H1 (cell line): ENCODE data around the gene ALK. TPM values are rescaled to one million over a fixed set of nuclear protein-coding genes. Genes with fewer than 3 reads are reported as not detected.

Experiments used
- CTCF ChIA-PET: fragments of 300-600 bp; sonication (Branson Sonifier 250); formaldehyde crosslinking; loops from one replicate; lab custom pipeline; 2021; ENCODE audit not compliant: partially characterized antibody; lab: Charles Lee
- POLR2A ChIA-PET: fragments of 300-600 bp; sonication (Branson Sonifier 250); formaldehyde crosslinking; loops from one replicate; lab custom pipeline; 2021; ENCODE audit warnings: inconsistent platforms; ENCODE audit not compliant: partially characterized antibody; lab: Charles Lee
- DNase-seq, 2 experiments: peaks; one replicate each; pipeline versions ENCODE4 v3.0.0 to v3.0.0-alpha.2; 2010 to 2022; ENCODE audit warnings: low spot score in 2 of 2, low read depth in 1 of 2, mixed read lengths in 1 of 2
- FAIRE-seq: peaks from 2 replicates; lab custom pipeline; 2011; peaks lifted over from hg19 to GRCh38; lab: Jason Lieb, UNC
- H2AFZ ChIP-seq: 2 replicates; pipeline ENCODE4 v1.8.1; 2012; ENCODE audit warnings: low read length, inconsistent platforms
- H2AK5ac ChIP-seq: 2 replicates; pipeline ENCODE4 v1.6.1; 2013; ENCODE audit warnings: low read depth, low read length
- H2BK120ac ChIP-seq: replicated peaks from 2 replicates; pipeline ENCODE3; 2013; ENCODE audit warnings: low read depth, low read length, inconsistent platforms
- H2BK12ac ChIP-seq: 2 replicates; pipeline ENCODE4 v1.6.1; 2013; ENCODE audit warnings: low read depth, low read length
- H2BK15ac ChIP-seq: 2 replicates; pipeline ENCODE4 v1.6.1; 2013; ENCODE audit warnings: low read length
- H2BK20ac ChIP-seq: 2 replicates; pipeline ENCODE4 v1.6.1; 2013; ENCODE audit warnings: low read length
- H2BK5ac ChIP-seq: 2 replicates; pipeline ENCODE4 v1.6.1; 2013; ENCODE audit warnings: low read depth, low read length
- H3K14ac ChIP-seq: 2 replicates; pipeline ENCODE4 v1.6.1; 2013; ENCODE audit warnings: inconsistent platforms; ENCODE audit not compliant: insufficient read length
- H3K18ac ChIP-seq: 2 replicates; pipeline ENCODE4 v1.6.1; 2013; ENCODE audit warnings: low read length; ENCODE audit errors: extremely low read depth
- H3K23ac ChIP-seq: 2 replicates; pipeline ENCODE4 v1.6.1; 2013; ENCODE audit warnings: inconsistent platforms; ENCODE audit not compliant: insufficient read length
- H3K23me2 ChIP-seq: 2 replicates; pipeline ENCODE4 v1.6.1; 2013; ENCODE audit warnings: low read depth, low read length
- H3K27ac ChIP-seq: 2 replicates; pipeline ENCODE4 v1.6.1; 2011; ENCODE audit warnings: low read depth, low read length, inconsistent platforms
- H3K27me3 ChIP-seq, 4 experiments: replicated peaks in 1 of 4; 1 replicate in 1 of 4; 2 replicates in 3 of 4; pipeline versions ENCODE4 v1.6.1 to v1.8.1; 2011 to 2013; ENCODE audit warnings: low read length in 3 of 4, mild to moderate bottlenecking in 3 of 4, inconsistent platforms in 2 of 4, mixed read lengths in 2 of 4, moderate library complexity in 1 of 4; ENCODE audit not compliant: control insufficient read depth in 3 of 4, insufficient read depth in 3 of 4; ENCODE audit errors: extremely low read depth in 1 of 4
- H3K36me3 ChIP-seq, 4 experiments: 2 replicates each; pipeline versions ENCODE4 v1.6.1 to v1.8.1; 2011 to 2013; ENCODE audit warnings: mild to moderate bottlenecking in 4 of 4, low read length in 3 of 4, moderate library complexity in 2 of 4, control low read depth in 1 of 4, inconsistent platforms in 1 of 4; ENCODE audit not compliant: insufficient read depth in 4 of 4, control insufficient read depth in 2 of 4
- H3K4ac ChIP-seq: replicated peaks from 2 replicates; pipeline ENCODE3; 2013; ENCODE audit warnings: low read length, low read depth, mixed read lengths, inconsistent platforms; ENCODE audit not compliant: insufficient read length
- H3K4me1 ChIP-seq, 4 experiments: replicated peaks in 1 of 4; 1 replicate in 1 of 4; 2 replicates in 3 of 4; pipeline versions ENCODE4 v1.6.1 to v1.8.1; 2011 to 2013; ENCODE audit warnings: low read length in 3 of 4, inconsistent platforms in 2 of 4, mixed read lengths in 1 of 4; ENCODE audit not compliant: insufficient read depth in 4 of 4, control insufficient read depth in 3 of 4
- H3K4me2 ChIP-seq, 2 experiments: 2 replicates each; pipeline versions ENCODE4 v1.6.1 to v1.8.1; 2011 to 2013; ENCODE audit warnings: low read depth in 2 of 2, low read length in 2 of 2, control low read depth in 1 of 2, inconsistent platforms in 1 of 2, mild to moderate bottlenecking in 1 of 2; ENCODE audit not compliant: insufficient read depth in 1 of 2
- H3K4me3 ChIP-seq, 4 experiments: fragments of 200-600, 300-600 bp in 1 of 4; sonication (generic), shearing (Covaris generic), sonication (Bioruptor Twin) in 1 of 4; 2 replicates each; pipeline versions ENCODE4 v1.5.1 to v1.8.1; 2011 to 2016; ENCODE audit warnings: low read length in 4 of 4, low read depth in 3 of 4, control low read depth in 2 of 4, inconsistent platforms in 2 of 4, mild to moderate bottlenecking in 2 of 4, mixed read lengths in 1 of 4, moderate library complexity in 1 of 4; ENCODE audit not compliant: insufficient read depth in 2 of 4; ENCODE audit errors: extremely low read depth in 1 of 4
- H3K56ac ChIP-seq: replicated peaks from 2 replicates; pipeline ENCODE3; 2013; ENCODE audit warnings: low read depth, mild to moderate bottlenecking, mixed read lengths, low read length, inconsistent platforms; ENCODE audit not compliant: insufficient read length
- H3K79me1 ChIP-seq: 2 replicates; pipeline ENCODE4 v1.6.1; 2013; ENCODE audit warnings: low read depth, low read length, control low read depth
- H3K79me2 ChIP-seq, 2 experiments: 2 replicates each; pipeline versions ENCODE4 v1.6.1 to v1.8.1; 2012 to 2013; ENCODE audit warnings: low read length in 2 of 2, mild to moderate bottlenecking in 2 of 2, inconsistent platforms in 1 of 2; ENCODE audit not compliant: insufficient read depth in 2 of 2, control insufficient read depth in 1 of 2
- H3K9ac ChIP-seq, 4 experiments: replicated peaks in 1 of 4; 1 replicate in 1 of 4; 2 replicates in 3 of 4; pipeline versions ENCODE4 v1.6.1 to v1.8.1; 2011 to 2013; ENCODE audit warnings: low read depth in 3 of 4, low read length in 3 of 4, control low read depth in 2 of 4, mild to moderate bottlenecking in 2 of 4, moderate library complexity in 2 of 4, inconsistent platforms in 1 of 4; ENCODE audit errors: extremely low read depth in 1 of 4
- H3K9me3 ChIP-seq, 2 experiments: 2 replicates each; pipeline versions ENCODE4 v1.6.1 to v1.8.1; 2012 to 2013; ENCODE audit warnings: mild to moderate bottlenecking in 2 of 2, moderate library complexity in 2 of 2, control low read depth in 1 of 2, inconsistent platforms in 1 of 2, low read depth in 1 of 2, low read length in 1 of 2, mixed read lengths in 1 of 2; ENCODE audit not compliant: insufficient read depth in 2 of 2
- H4K20me1 ChIP-seq, 2 experiments: replicated peaks in 1 of 2; 2 replicates each; pipeline versions ENCODE3 to v1.8.1; 2011 to 2013; ENCODE audit warnings: inconsistent platforms in 2 of 2, low read length in 2 of 2, mild to moderate bottlenecking in 1 of 2; ENCODE audit not compliant: insufficient read depth in 2 of 2, control insufficient read depth in 1 of 2
- H4K5ac ChIP-seq: 2 replicates; pipeline ENCODE4 v1.6.1; 2013; ENCODE audit warnings: low read length, low read depth, mixed read lengths, inconsistent platforms; ENCODE audit not compliant: insufficient read length
- H4K8ac ChIP-seq: 2 replicates; pipeline ENCODE4 v1.8.0; 2013; ENCODE audit warnings: mild to moderate bottlenecking, moderate library complexity, low read length, inconsistent platforms; ENCODE audit not compliant: insufficient read depth; ENCODE audit errors: extremely low read depth
- H4K91ac ChIP-seq: replicated peaks from 2 replicates; pipeline ENCODE3; 2013; ENCODE audit warnings: low read length, mixed read lengths, inconsistent platforms; ENCODE audit not compliant: insufficient read length
- ATF3 ChIP-seq: IDR thresholded peaks from 2 replicates; pipeline ENCODE4 v1.6.1; 2011; ENCODE audit warnings: low read depth, mild to moderate bottlenecking, low read length; ENCODE audit not compliant: insufficient read depth
- BCL11A ChIP-seq, 2 experiments: IDR thresholded peaks; one replicate each; pipeline ENCODE4 v1.6.1; 2011; ENCODE audit warnings: low read depth in 2 of 2, low read length in 2 of 2, mild to moderate bottlenecking in 2 of 2
- EZH2 ChIP-seq: fragments of 200-600 bp; sonication (generic); IDR thresholded peaks from 2 replicates; pipeline ENCODE4 v1.7.1; 2012; ENCODE audit warnings: low read depth, mild to moderate bottlenecking, moderate library complexity, low read length, inconsistent platforms; ENCODE audit not compliant: severe bottlenecking
- MAX ChIP-seq: IDR thresholded peaks from 2 replicates; pipeline ENCODE4 v1.6.1; 2012; ENCODE audit warnings: inconsistent platforms
- NANOG ChIP-seq: IDR thresholded peaks from 2 replicates; pipeline ENCODE4 v1.6.1; 2011; ENCODE audit warnings: low read length, low read depth, mild to moderate bottlenecking, inconsistent platforms; ENCODE audit not compliant: insufficient read depth, poor library complexity, severe bottlenecking
- NRF1 ChIP-seq: IDR thresholded peaks from 2 replicates; pipeline ENCODE4 v1.6.1; 2011; ENCODE audit warnings: mild to moderate bottlenecking, low read depth, low read length, improper control_type of control experiment
- RAD21 ChIP-seq, 2 experiments: IDR thresholded peaks in 1 of 2; conservative IDR thresholded peaks in 1 of 2; 2 replicates each; pipeline ENCODE4 v1.6.1; 2011; ENCODE audit warnings: low read depth in 2 of 2, low read length in 2 of 2, improper control_type of control experiment in 1 of 2, inconsistent platforms in 1 of 2, mild to moderate bottlenecking in 1 of 2, moderate library complexity in 1 of 2
- SIRT6 ChIP-seq: IDR thresholded peaks from one replicate; pipeline ENCODE4 v1.7.1; 2012; ENCODE audit warnings: low read length, inconsistent platforms
- SP4 ChIP-seq: IDR thresholded peaks from 2 replicates; pipeline ENCODE4 v1.6.1; 2012; ENCODE audit warnings: low read length, inconsistent platforms
- SUZ12 ChIP-seq: fragments of 200-600 bp; sonication (generic); IDR thresholded peaks from 2 replicates; pipeline ENCODE4 v1.6.1; 2012; ENCODE audit warnings: mild to moderate bottlenecking, inconsistent platforms, low read length, moderate library complexity, mixed read lengths
- WGBS, 2 experiments: shearing (Covaris generic) in 1 of 2; methylation state at CpG; one replicate each; pipeline versions ENCODE4 v1.1.6 to v1.1.7; 2013 to 2015; ENCODE audit warnings: low lambda C conversion rate in 2 of 2, mixed read lengths in 2 of 2, inconsistent platforms in 1 of 2, low coverage in 1 of 2, missing lambda C conversion rate in 1 of 2; ENCODE audit not compliant: insufficient replicate concordance in 2 of 2, insufficient coverage in 1 of 2, insufficient read length in 1 of 2; ENCODE audit errors: extremely low coverage in 1 of 2, missing lambda C conversion rate in 1 of 2; 5-methylcytosine and 5-hydroxymethylcytosine counted together
- polyA plus RNA-seq, 7 experiments: library from polyadenylated mRNA; depleted of rRNA in 3 of 7; stranded (reverse) in 5 of 7; unstranded in 2 of 7; fragments of >200 nt in 5 of 7; fragments of 200-250 nt in 2 of 7; gene quantifications; 1 replicate in 5 of 7; 2 replicates in 1 of 7; 4 replicates in 1 of 7; pipeline versions ENCODE4 v1.2.1 to v1.2.3, GENCODE V29; 2011 to 2013; ENCODE audit warnings: missing spikeins in 2 of 7, mixed read lengths in 2 of 7
- total RNA-seq: library from RNA; stranded (reverse); fragmentation: NEBNext Ultra II Directional; extraction: Animal tissue kit (Norgen Biotek cat#: 25700); gene quantifications from 2 replicates; pipeline ENCODE4 v1.2.1, GENCODE V29; 2021

The ALK gene
- total and polyA plus RNA-seq, 2 of the 8 experiments (the other 6 are each of a cell fraction or from before 2014, with no cell fraction given) = 0.02 to 0.09 TPM

DNA sequence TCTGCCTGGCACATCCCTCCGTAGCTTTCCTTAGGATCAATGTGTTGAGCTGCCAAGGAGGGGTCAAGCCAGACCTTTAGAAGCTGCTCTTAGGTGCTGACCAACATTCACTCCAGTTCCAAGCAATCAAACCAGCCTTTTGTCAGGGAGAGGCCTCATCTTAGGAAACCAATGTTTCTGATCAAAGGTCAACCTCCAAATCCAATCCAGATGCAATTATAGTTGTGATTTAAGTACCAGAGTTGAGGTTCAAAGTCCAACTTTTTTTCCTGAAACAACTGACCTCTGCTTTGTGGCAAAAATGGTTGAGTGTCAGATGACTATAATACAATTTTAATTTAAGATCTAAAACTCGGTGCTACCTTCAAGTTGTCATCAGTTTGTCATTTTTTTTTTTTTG, 303.4 kb downstream of the ALK start:
- H3K9me3 ChIP-seq = peaks cover 0 to 3% of the 10 kb centered on the region in 2 experiments; a peak in 1 of 4 replicates
- no peak overlapping the region for H3K4me3 ChIP-seq
- no peak overlapping the region for H3K14ac ChIP-seq
- H3K18ac ChIP-seq = no peak overlapping the region
- H4K20me1 ChIP-seq = no peaks in the 10 kb centered on the region
- H2AK5ac ChIP-seq = no peak overlapping the region
- no peak overlapping the region for H2BK15ac ChIP-seq
- no peaks in the 10 kb centered on the region for H3K79me2 ChIP-seq
- ChIA-PET CTCF (no interaction called here), POLR2A (no interaction called here)
- H3K4me1 ChIP-seq = no peaks in the 10 kb centered on the region; a peak in 1 of 7 replicates
- no peak overlapping the region for H3K27ac ChIP-seq
- H2BK12ac ChIP-seq = no peak overlapping the region
- WGBS, 2 experiments = 95% methylated on average over 2 of the region's 2 CpGs; no CpG with 5 or more reads in 1 of the 2 experiments
- TF ChIP-seq RAD21 (IDR thresholded peaks at IDR 0.05 in 1 of 2, conservative IDR thresholded peaks at IDR 0.05 in 1 of 2; ENCODE audit: low read depth in 2 of 2, low read length in 2 of 2) (no peak), NRF1 (no peak), EZH2 (no peak), SIRT6 (no peak), NANOG (no peak), MAX (no peak), SP4 (no peak), ATF3 (no peak), BCL11A (IDR thresholded peaks at IDR 0.05; ENCODE audit: low read depth in 2 of 2, low read length in 2 of 2) (no peak), SUZ12 (no peak)
- H3K79me1 ChIP-seq = no peaks in the 10 kb centered on the region
- no peak overlapping the region for H4K8ac ChIP-seq
- FAIRE-seq (no peak), DNase-seq (no peak)
- H2AFZ ChIP-seq = no peak overlapping the region
- no peak overlapping the region for H3K4me2 ChIP-seq
- H4K5ac ChIP-seq = no peak overlapping the region
- H2BK20ac ChIP-seq = no peak overlapping the region
- no peak overlapping the region for H3K9ac ChIP-seq
- no peaks in the 10 kb centered on the region for H3K36me3 ChIP-seq
- no peaks in the 10 kb centered on the region for H3K27me3 ChIP-seq
- no peak overlapping the region for H3K4ac ChIP-seq
- no peak overlapping the region for H2BK5ac ChIP-seq
- H3K56ac ChIP-seq = no peak overlapping the region
- H4K91ac ChIP-seq = no peak overlapping the region
- no peaks in the 10 kb centered on the region for H3K23me2 ChIP-seq
- H3K23ac ChIP-seq = no peak overlapping the region
- H2BK120ac ChIP-seq = no peak overlapping the region
